ENCODE data around the gene SNAPC2. TPM values are rescaled to one million over a fixed set of nuclear protein-coding genes. Genes with fewer than 3 reads are reported as not detected.
"Not testable (repeated sequence)": the region's sequence is repeated elsewhere in the genome, so short reads cannot be mapped to it uniquely, and the experiment has no call there.

The SNAPC2 gene
- total RNA-seq, 6 donors from 2014 or later, result 5.2 to 28.0 (median 19.2) TPM

- peak within 1 kb of the TSS in 3 of 4 donors; percentile 47 to 54 (median 52) for H3K4me3 ChIP-seq
- H3K4me1 ChIP-seq, result peaks cover 0 to 13% (median 9%) of the 10 kb centered on the region in 4 donors
- 22 to 26% methylated on average over 13 to 17 of the region's 53 CpGs for WGBS, 2 donors
- ATAC-seq (ENCODE audit: low FRiP score in 2 of 2), result peak; percentile 87 to 95
- no peaks in the 10 kb centered on the region for H3K36me3 ChIP-seq
- H3K27me3 ChIP-seq, result peaks cover 0 to 8% (median 4%) of the 10 kb centered on the region in 4 donors
- TF ChIP-seq CTCF (IDR thresholded peaks at IDR 0.05) (peak in 1 of 6 experiments; percentile 7), POLR2AphosphoS5 (IDR thresholded peaks at IDR 0.05) (peak in 1 of 2 donors; percentile 36), POLR2A (IDR thresholded peaks at IDR 0.05) (peak in 2 of 4 donors; percentile 40 to 48), EP300 (IDR thresholded peaks at IDR 0.05) (no peak)
- peak within 1 kb of the TSS in 2 of 4 donors; percentile 52 to 64 for H3K27ac ChIP-seq
- H3K9me3 ChIP-seq, result no peaks in the 10 kb centered on the region
- DNase-seq, result peak; percentile 79 to 94
Measured at GRCh38 chr19:7888145-7888825, 31.9 kb upstream of the SNAPC2 start, which contains the start of gene LRRC8E. LRRC8E (plus strand) TSS chr19:7888510; CDS start chr19:7895604, 7,094 bp downstream.

GRCh38 chr19:7888826-7889217 lies 31.3 kb upstream of the SNAPC2 start:
- WGBS, 2 donors, result 69 to 86% methylated on average over 3 to 8 of the region's 8 CpGs
- Histone ChIP-seq H3K36me3 (no peaks in the 10 kb centered on the region), H3K4me1 (peaks cover 0 to 13% (median 9%) of the 10 kb centered on the region in 4 donors), H3K27me3 (peaks cover 0 to 8% (median 4%) of the 10 kb centered on the region in 4 donors), H3K27ac (peak overlapping the region in 2 of 4 donors; percentile 52 to 64), H3K9me3 (no peaks in the 10 kb centered on the region), H3K4me3 (peak overlapping the region in 3 of 4 donors; percentile 47 to 54 (median 52))
- DNase-seq, result no peak
- TF ChIP-seq POLR2AphosphoS5 (IDR thresholded peaks at IDR 0.05) (no peak), EP300 (IDR thresholded peaks at IDR 0.05) (no peak), CTCF (IDR thresholded peaks at IDR 0.05) (no peak), POLR2A (IDR thresholded peaks at IDR 0.05) (no peak)
- ATAC-seq (ENCODE audit: low FRiP score in 2 of 2), result peak in 1 of 2 donors; percentile 11

GRCh38 chr19:7893362-7894101 lies 26.6 kb upstream of the SNAPC2 start:
- H3K4me3 ChIP-seq, H3K27ac ChIP-seq: not testable (repeated sequence)
- 79% methylated on average over 18 of the region's 18 CpGs for WGBS, 2 donors

GRCh38 chr19:7894612-7895309 lies 25.4 kb upstream of the SNAPC2 start:
- Histone ChIP-seq H3K27me3 (no peaks in the 10 kb centered on the region), H3K4me3 (peak overlapping the region in 1 of 4 donors; percentile 6), H3K4me1 (peaks cover 0 to 9% (median 6%) of the 10 kb centered on the region in 4 donors), H3K36me3 (no peaks in the 10 kb centered on the region), H3K27ac (peak overlapping the region; percentile 32 to 80 (median 50)), H3K9me3 (no peaks in the 10 kb centered on the region)
- TF ChIP-seq CTCF (IDR thresholded peaks at IDR 0.05) (peak in 1 of 6 experiments; percentile 12), POLR2AphosphoS5 (IDR thresholded peaks at IDR 0.05) (no peak), POLR2A (IDR thresholded peaks at IDR 0.05) (peak in 2 of 4 donors; percentile 8 to 40), EP300 (IDR thresholded peaks at IDR 0.05) (no peak)
- ATAC-seq (ENCODE audit: low FRiP score in 2 of 2) (peak; percentile 45 to 77), DNase-seq (peak in 1 of 2 donors; percentile 79)
- WGBS, 2 donors, result 43 to 44% methylated on average over 10 to 13 of the region's 18 CpGs

More at GRCh38 chr19:7893362-7894101, 26.6 kb upstream of the SNAPC2 start:
- H3K9me3 ChIP-seq; DNase-seq; ATAC-seq (ENCODE audit: low FRiP score in 2 of 2); H3K27me3 ChIP-seq; H3K36me3 ChIP-seq: not testable (repeated sequence)
- H3K4me1 ChIP-seq, result peaks cover 0 to 13% (median 8%) of the 10 kb centered on the region in 4 donors

Measured in upper lobe of left lung (tissue), 6 donors.